NCI-H748 treated with DMSO at 0.1 percent for 48 hours (cell line): ENCODE results near the gene SLC12A2.

ENCODE experiments used
- DNase-seq: peaks from one replicate; lab custom pipeline; 2025; lab: John Stamatoyannopoulos, UW

The SLC12A2 gene

GRCh38 chr5:128097781-128098180 is 14.2 kb downstream of the SLC12A2 start:
- DNase-seq = no peak

- DNase-seq = no peak
These were observed 16.4 kb downstream of the SLC12A2 start for GRCh38 chr5:128099944-128100343.

- no peak for DNase-seq
These were observed 17.4 kb downstream of the SLC12A2 start for GRCh38 chr5:128100860-128101557.

GRCh38 chr5:128101676-128102075 is 18.1 kb downstream of the SLC12A2 start:
- no peak for DNase-seq

- no peak for DNase-seq
These were observed 21.6 kb downstream of the SLC12A2 start for GRCh38 chr5:128105203-128105602.

GRCh38 chr5:128109138-128109537 is 25.6 kb downstream of the SLC12A2 start:
- no peak for DNase-seq

GRCh38 chr5:128109766-128110165 is 26.2 kb downstream of the SLC12A2 start:
- DNase-seq = no peak

GRCh38 chr5:128111818-128112448 is 28.4 kb downstream of the SLC12A2 start:
- DNase-seq = no peak

- DNase-seq = no peak
These were observed 32.9 kb downstream of the SLC12A2 start for GRCh38 chr5:128116445-128116844.

GRCh38 chr5:128118214-128118613 is 34.6 kb downstream of the SLC12A2 start:
- no peak for DNase-seq

GRCh38 chr5:128121651-128122050 is 38.1 kb downstream of the SLC12A2 start:
- DNase-seq = no peak

GRCh38 chr5:128123936-128124335 is 40.4 kb downstream of the SLC12A2 start:
- DNase-seq = no peak

- no peak for DNase-seq
These were observed 42.7 kb downstream of the SLC12A2 start for GRCh38 chr5:128126241-128126640.

- no peak for DNase-seq
These were observed 48.9 kb downstream of the SLC12A2 start for GRCh38 chr5:128132499-128132898.

- DNase-seq = no peak
These were observed 51.7 kb downstream of the SLC12A2 start for GRCh38 chr5:128135286-128135685.

- DNase-seq = no peak
These were observed 60.3 kb downstream of the SLC12A2 start for GRCh38 chr5:128143911-128144310.

GRCh38 chr5:128144491-128144890 is 60.9 kb downstream of the SLC12A2 start:
- DNase-seq = no peak

GRCh38 chr5:128146671-128147070 is 63.1 kb downstream of the SLC12A2 start:
- DNase-seq = no peak

- no peak for DNase-seq
These were observed 71.4 kb downstream of the SLC12A2 start for GRCh38 chr5:128154943-128155342.

GRCh38 chr5:128155776-128156175 is 72.2 kb downstream of the SLC12A2 start:
- DNase-seq = no peak

- no peak for DNase-seq
These were observed 73.0 kb downstream of the SLC12A2 start for GRCh38 chr5:128156521-128156920.

- no peak for DNase-seq
These were observed 74.8 kb downstream of the SLC12A2 start for GRCh38 chr5:128158342-128158741.

GRCh38 chr5:128163991-128164390 is 80.4 kb downstream of the SLC12A2 start:
- DNase-seq = no peak
